Measurements from ENCODE around the gene IRF7.
A peak's percentile ranks its signal among the peaks of the same experiment; 100 is the strongest.

Gene IRF7

DNA sequence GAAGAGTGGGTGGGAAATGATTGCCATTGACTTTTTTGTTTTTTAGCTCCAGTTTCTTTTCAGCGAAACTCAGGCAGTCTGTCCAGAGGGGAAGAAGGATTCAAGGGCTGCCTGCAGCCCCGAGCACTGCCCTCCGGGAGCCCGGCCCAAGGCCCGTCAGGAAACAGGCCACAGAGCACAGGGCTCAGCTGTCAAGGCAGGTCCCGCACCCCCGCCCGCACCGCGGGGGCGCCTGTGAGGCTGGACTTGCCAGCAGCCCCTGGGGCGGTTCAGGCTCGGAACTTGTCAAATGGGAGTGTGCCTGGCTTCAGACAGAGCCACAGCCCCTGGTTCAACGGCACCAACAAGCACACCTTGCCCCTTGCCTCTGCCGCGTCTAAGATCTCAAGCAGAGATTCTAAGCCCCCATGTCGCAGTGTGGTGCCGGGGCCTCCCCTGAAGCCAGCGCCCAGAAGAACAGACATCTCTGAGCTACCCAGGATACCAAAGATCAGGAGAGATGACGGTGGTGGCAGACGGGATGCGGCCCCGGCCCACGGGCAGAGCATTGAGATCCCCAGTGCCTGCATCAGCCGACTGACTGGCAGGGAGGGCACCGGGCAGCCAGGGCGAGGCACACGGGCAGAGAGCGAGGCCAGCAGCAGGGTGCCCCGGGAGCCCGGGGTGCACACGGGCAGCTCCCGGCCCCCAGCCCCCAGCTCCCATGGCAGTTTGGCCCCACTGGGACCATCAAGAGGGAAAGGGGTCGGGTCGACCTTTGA lies 8.6 kb downstream of the IRF7 start:
- DNase-seq, result no peak

DNA sequence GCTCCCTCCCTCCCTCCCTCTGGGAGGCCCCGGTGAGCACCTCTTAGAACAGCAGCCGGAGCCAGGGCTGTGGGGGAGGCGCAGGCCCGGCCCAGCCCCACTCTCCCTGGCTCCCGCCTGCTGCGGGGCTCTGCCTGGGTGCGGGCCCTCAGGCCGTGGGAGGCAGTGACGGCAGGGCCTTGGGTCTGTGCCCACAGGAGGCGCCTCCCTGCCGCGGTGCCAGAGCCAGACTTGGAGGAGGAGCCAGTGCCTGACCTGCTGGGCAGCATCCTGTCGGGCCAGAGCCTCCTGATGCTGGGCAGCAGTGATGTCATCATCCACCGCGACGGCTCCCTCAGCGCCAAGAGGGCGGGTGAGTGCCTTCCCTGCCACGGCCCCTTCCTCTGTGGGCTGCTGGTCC lies 9.5 kb downstream of the IRF7 start:
- DNase-seq, result no peak

DNA sequence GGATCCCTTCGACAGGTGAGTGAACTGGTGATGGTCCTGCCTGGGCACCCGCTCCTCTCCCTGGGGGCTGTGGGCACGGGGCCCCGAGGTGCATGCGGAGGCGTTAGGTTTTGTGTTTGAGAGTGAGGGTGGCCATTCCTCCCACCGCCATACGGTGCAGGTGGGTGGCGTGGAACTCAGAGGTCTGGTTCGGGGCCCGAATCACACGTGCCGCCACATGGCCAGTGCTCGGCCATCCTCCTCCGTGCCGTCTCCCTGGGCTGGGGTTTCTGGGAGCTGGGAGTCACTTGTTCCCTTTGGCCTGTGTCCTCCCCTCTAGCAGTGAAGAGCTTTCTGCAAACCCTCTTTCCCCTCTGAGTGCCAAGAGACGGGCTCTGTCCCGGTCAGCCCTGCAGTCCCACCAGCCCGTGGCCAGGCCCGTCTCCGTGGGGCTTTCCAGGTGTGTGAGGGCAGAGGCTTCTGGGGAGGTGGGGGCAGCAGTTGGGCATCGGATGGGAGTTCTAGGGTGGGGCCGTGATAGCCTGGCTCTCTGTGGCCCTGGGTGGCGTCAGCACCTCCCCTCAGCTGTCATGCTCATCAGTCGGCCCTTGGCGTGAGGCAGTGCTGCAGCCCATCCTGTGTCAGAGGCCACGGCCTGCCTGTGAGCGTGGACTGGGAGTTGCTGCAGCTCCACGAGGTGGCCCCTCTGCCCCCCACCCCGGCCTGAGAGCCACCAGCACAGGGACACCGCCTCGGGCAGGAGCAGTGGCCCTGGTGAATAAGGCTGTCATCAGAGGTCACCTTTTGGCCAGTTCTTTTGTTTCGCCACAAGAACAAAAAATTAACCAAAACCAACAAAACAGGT lies 10.2 kb downstream of the IRF7 start:
- no peak for DNase-seq

DNA sequence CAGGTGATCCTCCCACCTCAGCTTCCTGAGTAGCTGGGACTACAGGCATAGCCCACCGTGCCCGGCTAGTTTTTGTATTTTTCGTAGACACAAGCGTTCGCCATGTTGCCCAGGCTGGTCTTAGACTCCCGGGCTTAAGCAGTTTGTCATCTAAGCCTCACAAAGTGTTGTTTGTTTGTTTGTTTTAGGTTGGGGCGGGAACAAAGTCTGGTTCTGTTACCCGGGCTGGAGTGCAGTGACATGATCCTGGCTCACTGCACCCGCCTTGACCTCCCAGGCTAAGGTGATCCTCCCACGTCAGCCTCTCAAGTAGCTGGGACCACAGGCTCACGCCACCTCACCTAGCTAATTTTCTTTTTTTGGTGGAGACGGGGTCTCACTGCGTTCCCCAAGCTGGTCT lies 12.6 kb downstream of the IRF7 start:
- no peak for DNase-seq

DNA sequence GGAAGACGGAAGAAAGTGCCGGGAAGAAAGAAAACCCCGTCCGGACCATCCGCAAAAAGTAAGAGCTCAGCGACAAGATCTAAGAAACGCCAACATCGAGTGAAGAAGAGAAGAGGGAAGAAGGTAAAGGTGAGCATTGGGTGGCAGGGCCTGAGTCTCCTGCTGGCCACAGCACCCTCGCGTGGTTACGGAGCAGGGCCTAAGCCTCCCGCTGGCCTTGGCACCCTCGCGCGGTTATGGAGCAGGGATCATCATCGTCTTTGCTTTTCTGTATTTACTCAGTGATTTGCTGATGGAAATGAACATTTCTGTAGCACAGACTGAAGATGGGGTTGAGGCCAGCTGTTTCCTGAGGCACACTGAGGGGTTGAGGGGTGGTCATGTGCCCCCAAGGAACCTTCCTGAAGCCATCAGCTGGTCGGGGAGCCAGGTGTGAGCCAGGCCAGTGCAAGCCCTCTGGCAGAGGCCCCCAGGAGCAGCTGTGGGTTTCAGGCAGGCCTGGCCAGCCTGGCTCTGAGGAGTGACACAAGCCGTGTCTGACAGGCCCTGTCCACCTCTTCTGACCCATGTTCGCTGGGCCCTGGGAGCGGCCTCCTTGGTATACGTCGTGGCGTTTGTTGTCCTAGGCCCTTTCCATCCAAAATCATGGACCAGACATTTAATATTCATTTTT lies 14.0 kb downstream of the IRF7 start:
- no peak for DNase-seq

DNA sequence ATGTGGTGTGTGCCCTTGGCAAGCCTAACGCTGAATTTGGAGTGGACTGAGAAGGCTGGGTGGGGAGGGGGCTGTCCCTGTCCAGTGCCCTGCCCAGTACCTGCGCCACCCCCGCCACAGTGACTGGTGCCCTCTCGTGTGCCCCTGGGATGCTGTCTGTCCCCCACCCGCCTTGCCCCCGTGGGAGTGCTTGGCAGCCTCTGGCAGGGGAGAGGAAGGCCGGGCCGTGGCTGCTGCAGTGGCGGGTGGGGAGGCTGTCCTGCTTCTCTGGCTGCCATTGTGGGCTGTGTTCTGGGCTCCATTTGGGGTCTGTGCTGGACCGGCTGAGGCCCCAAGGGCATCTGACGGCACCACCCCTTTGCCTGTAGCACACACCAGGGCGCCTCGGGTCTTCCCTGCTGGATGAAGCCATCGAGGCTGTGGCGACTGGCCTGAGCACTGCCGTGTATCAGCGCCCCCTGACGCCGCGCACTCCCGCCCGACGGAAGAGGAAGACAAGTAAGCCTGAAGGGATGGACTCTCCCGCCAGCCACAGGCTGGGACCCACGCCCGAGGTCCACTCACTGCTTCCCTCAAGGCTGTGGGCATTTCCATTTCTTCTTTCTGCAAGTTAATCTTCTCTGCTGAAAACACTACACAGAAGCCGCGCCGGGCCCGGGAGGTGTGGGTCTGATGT lies 17.6 kb downstream of the IRF7 start:
- DNase-seq, result no peak

DNA sequence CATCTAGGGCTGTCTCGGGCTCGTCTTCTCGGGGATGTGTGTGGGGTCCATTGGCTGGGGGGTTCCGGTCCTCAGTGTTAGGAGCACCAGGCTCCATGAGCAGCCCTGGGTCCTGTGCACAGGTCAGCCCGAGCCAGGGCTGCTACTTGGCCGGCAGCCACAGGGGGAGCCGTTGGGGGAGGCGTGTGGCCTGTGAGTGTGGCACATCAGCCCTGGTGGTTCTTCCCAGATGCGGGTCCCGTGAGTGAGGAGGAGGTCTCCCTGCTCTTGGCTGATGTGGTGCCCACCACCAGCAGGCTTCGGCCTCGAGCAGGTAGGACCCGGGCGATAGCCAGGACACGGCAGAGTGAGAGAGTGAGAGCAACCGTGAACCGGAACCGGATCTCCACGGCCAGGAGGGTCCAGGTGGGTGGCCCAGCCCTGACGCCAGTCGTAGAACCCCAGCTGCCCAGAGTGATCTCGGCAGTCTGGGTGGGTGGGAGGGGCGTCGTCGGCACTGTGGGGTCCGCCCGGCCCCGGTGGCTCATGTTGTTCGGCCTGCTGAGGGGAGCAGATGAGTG lies 18.5 kb downstream of the IRF7 start:
- DNase-seq, result no peak

DNA sequence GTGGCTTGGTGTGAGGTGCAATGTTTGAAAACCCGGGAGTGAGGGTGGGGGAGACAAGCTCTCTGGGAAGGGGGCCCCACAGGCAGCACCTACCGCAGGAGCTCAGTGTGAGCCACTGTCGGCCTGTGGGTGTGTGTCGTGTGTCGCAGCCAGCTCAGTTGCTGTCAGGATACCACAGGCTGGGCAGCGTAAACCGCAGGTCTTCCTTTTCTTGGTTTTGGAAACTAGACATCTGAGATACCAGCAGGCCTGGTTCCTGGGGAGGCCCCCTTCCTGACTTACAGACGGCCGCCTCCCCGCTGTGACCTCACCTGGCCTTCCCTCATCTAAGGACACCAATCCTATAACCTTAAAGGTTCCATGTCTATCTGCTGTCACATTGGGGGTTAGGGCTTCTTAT lies 19.4 kb downstream of the IRF7 start:
- DNase-seq, result no peak

DNA sequence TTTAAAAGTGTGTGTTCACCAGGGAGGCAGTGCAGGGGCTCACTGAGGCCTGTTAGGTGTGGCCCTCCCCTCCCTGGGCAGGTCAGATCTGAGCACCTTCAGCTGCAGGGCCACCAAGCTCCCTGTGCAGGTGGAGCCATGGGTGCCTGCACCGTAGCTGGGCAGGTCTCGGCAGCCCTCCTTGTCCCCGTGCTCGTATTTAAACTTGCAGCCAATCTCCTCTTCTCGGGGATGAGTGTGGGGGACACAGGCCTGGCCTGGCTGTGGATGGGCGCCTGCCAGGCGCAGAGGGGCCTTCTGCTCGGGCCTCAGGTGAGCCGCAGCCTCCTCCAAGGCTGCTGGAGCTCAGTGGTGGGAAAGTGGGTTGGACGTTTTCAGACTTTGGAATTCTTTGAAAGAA lies 20.4 kb downstream of the IRF7 start:
- no peak for DNase-seq

DNA sequence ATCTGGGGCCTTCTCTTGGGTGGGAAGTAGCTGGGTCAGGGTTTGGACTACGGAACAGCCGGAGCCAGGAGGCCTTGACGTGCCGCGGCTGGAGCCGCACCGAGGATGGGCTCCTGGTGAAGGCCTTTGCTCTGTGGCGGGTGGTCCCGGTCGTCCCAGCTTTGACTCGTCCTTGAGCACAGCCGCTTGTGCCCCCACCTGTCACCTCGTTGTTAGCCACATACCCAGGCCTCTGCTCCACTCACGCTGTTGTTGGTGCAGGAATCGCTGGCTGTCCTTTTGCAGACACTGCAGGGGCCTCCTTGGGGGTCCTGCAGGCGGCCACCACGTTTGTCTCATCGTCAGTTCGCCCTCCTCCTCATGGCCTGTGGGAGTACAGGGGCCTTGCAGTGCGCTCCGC lies 22.4 kb downstream of the IRF7 start:
- no peak for DNase-seq

DNA sequence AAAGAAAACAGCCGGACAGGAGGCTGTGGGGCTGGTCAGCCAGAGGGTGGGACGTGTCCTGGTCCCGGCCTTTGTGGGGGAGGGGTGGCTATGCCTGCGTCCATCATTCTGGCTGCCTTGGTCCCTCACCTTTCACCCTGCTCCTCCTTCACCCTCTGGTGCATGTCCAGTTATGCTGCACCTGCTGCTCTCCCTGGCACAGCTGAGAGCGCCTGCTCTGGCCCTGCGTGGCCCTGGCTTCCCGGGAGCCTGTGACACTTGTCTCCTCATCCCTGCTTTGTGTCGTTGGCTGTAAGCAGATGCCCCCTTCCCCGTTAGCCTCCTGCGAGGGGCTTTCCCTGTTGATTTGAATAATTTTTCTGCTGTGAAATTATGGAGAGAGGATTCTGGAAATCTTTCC lies 22.8 kb downstream of the IRF7 start:
- DNase-seq, result no peak

DNA sequence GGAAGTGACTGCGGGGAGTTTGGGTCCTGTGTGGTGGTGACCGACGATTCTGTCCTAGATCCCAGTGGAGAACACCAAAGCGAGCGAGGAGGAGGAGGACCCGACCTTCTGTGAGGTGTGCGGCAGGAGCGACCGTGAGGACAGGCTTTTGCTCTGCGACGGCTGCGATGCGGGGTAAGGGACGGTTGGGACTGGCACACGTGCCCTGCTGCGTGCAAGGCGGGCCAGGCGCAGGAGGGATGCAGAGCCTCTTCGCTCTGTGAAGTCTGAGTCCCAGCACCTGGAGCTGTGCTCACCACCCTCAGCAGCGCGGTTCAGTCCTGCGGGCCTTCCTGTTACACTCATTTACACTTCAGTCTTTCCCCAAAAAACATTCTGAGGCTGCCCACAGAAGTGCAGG lies 23.2 kb downstream of the IRF7 start:
- no peak for DNase-seq

DNA sequence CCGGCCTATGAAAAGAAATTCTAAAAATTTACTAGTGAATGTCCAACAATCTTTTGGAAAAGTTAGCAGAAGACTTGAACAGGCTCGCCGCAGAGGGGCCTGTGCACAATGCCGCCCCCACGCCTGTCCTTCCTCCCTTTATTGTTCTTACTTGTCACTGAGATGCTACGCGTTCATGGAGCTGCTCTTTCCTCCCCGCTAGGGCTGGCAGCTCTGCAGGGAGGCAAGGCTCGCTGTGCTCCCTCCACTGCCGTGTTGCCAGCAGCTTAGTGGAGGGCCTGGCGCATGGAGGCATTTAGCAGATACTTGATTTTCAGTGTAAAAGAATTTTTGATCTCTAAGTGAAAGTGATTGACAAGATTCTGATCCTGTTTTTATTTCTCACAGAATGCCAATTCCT lies 24.8 kb downstream of the IRF7 start:
- DNase-seq, result no peak

DNA sequence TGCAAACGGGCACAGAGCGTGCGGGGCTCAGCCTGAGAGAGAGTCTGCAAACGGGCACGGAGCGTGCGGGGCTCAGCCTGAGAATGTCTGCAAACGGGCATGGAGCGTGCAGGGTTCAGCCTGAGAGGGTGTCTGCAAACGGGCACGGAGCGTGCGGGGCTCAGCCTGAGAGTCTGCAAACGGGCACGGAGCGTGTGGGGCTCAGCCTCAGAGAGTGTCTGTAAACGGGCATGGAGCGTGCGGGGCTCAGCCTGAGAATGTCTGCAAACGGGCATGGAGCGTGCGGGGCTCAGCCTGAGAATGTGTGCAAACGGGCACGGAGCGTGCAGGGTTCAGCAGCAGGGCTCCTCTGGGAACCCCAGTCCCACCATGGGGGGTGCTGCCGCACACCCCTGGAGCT lies 26.0 kb downstream of the IRF7 start:
- DNase-seq, result no peak

DNA sequence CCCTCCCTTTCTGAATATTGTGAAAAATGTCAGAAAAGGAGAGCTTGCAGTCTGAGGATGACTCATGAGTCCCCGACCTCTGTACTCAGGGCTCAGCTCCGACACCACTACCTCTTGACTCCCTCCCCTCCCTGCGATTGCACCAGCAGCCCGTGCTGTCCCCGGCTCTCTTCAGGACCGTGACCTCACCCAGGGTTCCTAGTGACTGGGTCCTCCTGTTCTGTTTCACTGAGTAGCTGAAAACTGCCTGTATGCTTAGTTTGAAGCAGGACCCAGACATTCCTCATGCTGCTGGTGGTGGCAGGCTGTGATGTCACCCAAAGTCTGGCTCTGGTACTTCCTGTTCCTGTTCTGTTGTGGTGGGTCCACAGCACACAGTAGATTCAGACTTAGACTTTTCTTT lies 27.8 kb downstream of the IRF7 start:
- DNase-seq, result peak; percentile 53

DNA sequence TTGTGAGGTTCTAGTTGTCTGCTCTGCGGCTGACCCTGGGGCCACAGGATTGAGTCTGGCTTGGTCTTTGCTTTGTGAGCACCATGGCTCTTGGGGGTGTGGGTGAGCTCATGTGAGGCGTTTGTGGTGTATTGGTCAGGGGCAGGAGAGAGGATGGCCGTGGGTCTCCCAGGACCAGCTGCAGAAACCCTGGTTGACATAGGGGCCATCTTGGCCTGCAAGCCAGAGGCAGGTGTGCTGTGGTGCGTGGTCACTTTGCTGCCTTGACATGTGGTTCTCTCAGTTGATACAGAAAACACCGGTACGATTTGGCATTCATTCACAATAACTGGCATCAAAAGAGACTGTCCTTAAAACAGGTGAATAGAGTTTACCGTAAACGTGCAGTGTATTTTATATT lies 28.2 kb downstream of the IRF7 start:
- no peak for DNase-seq

DNA sequence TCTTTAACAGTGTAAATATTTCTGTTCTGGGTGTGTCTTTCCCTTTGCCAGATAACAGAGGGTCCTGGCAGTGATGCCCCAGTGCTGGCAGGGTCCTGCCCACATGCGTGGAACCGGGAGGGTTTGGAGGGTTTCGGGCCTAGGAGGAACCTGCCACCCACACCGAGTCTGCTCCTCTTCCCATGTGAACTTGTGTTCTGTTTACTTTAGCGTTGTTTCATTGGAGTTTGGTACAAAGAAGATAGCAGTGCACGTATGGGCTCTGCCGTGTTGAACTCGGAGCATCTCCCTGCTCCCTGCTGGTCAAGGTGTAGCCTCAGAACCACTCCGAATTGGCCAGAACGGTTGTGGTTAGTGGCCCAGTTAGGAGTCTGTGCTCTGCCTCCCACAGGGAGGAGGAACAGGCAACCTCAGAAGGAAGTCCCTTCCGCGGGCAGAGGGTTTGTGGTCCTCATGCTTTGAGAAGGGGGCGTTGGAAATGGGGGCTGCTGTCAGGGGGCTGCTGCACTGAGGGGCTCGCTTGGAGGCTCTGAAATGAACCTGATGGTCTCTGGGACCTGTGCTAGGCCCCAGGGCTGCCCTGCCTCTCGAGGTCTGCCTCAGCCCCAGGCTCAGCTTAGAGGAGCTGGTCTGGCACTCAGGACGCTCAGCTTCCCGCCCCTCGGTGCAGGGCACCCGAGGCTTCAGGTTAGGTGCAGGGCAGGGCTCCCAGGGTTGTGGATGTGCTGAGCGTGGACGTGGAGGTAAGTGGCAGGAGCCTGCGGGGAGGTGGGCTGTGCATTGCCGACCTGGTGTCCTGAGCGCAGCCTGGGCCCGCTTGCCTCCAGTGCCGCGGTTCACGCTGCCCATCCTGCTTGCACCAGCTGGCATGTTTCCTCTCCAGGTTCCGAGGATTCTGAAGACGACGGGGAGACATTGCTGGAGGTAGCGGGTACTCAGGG lies 29.1 kb downstream of the IRF7 start:
- no peak for DNase-seq

DNA sequence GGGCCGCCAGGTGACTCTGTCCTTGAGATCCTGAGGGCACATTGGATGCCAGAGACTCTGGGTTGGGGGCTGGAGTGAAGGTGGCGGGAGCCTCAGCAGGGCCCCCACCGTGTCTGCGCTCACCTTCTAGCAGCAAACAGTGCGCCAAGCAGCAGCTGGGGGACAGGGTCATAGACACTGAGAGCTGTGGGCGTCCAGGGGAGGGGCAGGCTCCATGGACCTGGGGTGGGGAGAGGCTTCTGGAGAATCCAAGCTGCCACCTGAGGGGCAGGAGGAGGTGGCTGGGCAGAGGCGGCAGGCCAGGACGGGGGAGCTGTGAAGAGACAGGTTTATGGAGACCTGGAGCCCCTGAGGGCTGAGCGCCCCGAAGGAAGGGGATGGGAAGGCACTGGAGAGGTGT lies 31.5 kb downstream of the IRF7 start:
- DNase-seq, result no peak

DNA sequence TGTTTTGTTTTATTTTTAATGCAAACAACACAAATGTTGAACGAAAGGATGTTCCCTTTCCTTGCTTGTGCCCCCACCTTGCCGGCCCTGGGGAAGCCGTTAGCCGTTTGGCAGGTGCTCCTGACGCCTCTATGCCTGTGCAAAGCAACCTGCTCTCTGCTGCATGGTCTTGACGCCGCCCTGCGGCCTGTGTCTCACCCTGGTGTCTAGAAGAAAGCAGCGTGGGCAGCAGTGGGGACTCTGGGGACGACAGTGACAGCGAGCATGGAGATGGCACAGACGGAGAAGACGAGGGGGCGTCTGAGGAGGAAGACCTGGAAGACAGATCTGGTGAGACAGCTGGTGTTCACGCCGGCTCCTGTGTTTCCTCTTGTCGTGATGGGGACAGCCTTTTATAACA lies 34.0 kb downstream of the IRF7 start:
- no peak for DNase-seq

DNA sequence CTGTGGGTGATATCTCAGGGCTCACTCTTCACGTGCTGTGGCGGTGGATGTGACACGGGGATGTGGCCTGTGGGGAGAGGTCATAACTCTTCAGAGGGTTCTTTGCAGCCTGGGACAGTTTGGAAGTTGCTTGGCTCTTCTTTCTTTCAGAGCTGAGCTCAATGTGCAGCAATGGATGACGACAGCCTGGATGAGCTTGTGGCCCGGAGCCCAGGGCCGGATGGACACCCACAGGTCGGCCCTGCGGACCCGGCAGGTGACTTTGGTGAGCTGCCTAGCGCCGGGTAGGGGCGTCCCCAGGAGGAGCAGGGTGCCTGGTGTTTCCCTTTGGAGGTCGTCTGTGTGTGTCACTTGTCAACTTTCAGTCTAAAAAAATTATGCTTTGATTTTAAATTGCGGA lies 34.4 kb downstream of the IRF7 start:
- no peak for DNase-seq

DNA sequence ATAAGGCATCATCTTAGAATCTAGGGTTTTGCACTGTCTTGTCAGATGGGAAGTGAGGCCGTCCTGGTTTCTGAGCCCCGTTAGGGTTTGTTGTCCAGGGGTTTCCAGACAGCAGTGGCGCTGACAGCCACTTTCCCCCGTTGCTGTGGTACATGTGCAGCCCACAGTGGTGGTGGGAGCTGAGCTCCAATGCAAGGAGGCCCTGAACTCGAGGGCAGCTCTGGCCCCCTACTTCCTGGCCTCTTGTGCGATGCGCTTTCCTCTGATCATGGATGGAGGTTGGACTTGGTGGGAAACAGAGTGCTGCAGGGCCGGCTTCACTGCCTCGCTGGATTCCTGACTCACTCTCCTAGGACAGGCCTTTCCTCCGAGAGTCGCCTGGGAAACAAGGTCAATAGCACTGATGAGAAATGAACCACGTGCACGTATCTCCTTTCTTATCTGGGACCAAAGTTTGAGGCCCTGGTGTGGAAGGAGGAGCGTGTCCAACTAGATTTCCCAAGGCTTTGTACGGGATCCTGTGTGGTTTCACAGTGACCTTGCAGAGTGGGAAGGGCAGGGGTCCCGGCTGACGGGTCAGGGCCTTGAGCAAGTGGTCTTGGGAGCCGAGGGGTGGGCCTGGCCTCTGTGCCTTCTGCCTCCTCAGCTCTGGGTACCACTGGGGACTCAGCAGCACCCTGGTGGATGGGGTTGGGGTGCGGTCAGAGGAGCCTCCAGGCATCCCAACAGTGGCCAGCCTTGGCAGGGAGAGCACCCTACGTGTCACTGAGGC lies 35.7 kb downstream of the IRF7 start:
- DNase-seq, result no peak
